RPMI8226 (cell line): ENCODE data around the gene DAB1.

Source experiments
- DNase-seq: peaks from one replicate; pipeline ENCODE4 v3.0.0-alpha.2; 2015

DAB1 gene

DNA sequence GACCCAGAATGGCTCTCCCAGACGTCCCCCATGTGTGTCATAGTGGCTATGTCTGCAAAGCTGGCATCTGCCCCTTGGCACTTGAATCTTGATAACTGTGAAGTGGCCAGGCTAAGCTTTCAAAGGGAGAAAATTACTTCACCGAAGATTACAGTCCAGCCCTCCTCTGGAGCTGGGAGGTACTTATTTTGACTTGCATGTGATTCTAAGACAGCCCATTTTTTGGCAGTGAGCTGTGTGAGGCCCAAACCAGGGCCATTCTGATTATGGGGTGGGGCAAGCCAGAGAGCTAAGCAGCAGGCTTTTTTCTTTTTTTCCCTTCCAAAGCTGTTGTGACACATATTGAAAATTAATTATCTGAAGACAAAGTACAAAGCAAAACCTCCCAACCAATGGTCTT is 415.9 kb downstream of the DAB1 start:
- no peak for DNase-seq

DNA sequence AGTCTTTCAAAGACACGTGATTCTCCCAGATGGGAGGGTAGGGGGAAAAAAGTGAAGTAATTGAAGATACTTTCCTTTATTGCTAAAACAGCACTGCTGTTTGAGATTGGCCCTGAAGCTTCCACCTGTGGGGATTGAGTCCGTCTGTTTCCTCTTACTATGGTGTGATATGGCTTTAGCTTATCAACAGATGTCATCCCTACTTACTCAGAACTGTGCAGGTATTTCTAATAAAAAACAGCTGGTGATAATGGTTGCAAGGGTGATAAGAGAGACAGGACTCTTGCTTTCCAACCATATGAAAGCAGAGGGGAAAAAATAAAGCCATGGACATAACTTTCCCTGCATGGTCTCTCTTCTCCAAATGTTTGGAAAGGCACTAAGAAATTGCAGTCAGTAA is 416.4 kb downstream of the DAB1 start:
- no peak for DNase-seq

DNA sequence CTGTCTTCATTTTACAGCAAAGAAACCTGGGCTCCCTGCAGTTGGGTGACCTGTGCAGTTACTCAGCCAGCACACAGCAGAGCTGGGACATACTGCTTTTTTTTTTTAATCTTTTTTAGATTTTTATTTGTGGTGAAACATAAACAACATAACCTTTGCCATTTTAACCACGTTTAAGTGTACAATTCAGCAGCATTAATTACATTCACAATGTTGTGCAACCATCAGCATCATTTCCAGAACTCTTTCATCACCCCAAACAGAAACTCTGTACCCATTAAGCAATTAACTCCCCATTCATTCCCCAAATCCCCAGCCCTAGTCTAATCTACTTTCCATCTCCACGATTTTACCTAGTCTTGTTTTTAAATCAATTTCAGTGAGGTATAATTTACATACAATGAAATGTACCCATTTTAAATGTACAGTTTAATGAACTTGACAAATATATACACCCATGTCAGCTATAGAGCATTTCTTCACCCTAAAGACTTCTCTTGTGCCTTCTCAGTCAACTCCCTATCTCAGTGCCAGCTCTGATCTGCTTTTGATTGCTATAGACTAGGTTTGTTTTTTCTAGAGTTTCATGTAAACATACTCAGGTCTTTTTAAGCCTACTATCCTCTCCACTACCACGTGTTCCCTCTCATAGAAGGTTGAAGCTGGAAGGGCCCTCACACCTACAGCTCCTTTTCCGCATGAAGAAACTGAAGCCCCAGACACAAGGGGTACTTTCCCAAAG is 420.3 kb downstream of the DAB1 start:
- DNase-seq: no peak

DNA sequence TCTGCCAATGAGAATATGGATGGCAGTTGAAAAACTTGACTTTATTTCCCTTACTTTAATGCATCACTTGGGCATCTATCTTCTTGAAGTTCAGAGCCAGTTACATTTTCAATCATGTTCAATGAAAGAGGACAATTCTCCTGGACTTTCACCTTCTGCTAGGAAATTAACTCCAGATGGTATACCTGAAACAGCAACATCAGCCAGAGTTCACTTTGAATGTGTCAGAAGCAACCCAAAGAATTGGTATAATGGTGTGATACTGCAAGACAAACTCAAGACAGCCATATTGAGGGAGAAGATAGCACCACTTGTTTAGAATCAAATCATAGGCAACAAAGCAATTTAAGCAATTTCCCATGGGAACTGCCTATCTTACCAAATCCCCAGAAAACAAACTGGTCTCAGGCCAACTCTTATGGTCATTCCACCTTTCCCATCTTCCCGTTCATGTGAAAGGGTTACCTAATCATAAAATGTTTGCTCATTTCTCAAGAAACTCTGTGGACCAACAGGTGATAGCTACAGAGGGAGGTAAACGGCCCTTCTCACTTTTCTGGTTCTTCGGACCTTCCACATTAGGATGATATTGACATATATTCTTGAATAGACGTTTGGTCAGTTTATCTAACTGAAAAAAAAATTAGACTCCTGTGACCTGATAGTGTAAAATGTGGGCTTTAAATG is 428.3 kb downstream of the DAB1 start:
- DNase-seq: no peak

DNA sequence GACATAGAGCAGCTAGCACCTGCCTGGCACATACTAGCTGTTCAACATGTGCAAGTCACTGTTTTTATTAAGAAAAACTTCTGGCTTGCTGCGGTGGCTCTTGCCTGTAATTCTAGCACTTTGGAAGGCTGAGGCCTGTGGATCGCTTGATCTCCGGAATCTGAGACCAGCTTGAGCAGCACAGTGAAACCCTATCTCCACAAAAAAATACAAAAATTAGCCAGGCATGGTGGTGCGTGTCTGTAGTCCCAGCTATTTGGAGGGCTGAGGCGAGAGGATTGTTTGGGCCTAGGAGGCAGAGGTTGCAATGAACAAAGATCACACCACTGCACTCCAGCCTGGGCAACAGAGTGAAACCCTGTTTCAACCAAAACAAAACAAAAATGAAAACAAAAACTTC is 430.4 kb downstream of the DAB1 start:
- DNase-seq: no peak

DNA sequence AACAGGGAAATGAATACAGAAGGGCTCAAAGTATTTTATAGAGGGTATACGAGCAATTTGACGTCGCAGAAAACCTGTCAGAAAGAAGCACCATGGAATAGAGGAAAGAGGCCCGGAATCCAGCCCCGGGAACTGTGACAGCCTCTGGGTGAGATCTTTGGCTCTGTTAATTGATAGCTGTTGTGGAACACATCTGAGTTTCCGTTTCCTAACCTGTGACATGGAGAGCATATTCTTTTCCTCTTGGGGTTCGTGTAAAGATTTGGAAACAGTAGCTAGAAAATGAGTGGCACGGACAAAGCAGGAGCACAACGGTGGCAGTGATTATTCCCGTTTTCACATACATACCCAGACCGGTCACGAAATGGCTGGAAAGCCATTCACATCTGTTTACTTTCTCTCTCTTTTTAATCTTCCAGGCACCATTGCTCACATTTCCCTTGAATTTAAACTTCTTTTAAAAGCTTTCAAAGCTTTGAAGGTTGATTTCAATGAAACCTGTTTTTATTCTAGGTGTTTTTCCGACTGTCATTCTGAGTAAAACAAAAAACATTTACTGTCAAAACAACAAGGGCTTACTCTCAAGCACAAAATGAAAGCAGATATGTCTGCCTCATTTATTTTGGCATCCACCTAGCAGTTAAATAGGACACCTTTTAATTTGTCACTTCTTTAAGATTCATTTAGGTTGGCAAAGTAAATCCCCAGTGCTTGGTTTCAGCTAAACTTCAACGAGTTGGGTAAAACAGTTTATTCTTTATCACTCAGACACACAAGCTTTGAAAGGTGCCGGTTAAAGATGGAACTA is 431.3 kb downstream of the DAB1 start:
- no peak for DNase-seq

DNA sequence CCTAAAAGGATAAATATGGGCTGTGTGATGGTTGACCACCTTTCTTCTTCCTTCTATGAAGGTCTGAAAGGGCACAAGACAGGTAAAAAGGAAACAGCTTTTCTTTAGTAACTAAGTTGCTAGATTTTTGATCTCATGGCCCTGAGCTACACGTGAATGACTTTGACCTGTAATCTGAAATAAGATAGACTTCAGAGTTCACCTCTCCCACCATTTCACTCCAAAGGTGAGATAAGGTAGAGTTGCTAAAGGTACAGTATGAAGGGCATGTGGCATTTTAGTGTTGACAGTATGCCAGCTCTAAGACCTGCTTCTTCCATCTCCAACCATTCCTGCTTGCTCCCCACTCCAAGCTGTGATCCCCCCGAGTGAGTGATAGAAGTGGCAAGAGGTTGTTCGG is 432.3 kb downstream of the DAB1 start:
- DNase-seq: no peak

DNA sequence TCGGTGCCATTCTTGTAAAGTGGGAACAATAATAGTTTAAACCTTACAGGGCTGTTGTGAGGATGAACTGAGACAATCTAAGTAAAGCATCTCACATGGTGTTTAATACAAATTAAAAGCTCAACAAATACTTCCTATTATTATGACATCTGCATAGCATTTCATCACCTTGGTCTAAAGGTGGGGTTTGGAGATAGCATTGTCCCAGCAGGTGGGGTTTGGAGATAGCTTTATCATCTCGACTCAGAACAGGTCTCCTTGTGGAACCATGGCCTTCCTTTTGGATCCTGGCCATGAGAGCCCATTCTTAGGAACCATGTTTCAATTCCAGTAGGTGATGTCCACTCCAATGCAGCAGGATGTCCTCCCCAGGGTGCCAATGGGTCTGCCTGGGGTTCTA is 437.5 kb downstream of the DAB1 start:
- DNase-seq: no peak

DNA sequence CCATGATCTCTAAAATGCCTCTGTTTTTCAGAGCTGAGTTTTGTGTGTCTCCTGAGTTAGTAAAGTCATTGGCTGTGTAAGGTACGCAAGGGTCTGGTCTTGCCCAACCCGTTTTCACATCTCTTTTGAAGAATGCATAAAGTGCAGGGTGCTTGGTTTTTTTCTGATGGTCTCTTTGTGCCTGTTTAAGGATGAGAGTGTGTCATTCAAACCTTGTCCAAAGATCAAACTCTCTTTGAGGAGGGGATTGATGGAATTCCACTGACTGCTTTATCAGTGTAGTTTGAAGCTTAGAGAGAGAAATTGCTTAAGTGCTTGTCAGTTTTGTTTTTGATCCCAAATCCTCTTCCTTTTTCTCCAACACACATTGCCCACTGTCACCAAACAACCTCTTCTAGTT is 438.0 kb downstream of the DAB1 start:
- no peak for DNase-seq

DNA sequence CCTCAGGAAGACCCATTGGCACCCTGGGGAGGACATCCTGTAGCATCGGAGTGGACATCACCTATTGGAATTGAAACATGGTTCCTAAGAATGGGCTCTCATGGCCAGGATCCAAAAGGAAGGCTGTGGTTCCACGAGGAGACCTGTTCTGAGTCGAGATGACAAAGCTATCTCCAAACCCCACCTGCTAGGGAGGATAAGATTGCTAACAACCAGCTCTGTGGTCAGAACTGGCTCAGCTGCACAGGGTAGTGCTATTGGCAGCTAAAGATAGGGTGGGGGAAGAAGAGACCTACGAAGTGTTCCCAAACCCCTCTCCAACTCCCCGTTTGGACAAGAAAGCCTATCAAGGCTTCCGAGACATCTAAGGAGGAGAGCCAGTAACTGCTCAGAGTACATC is 440.4 kb downstream of the DAB1 start:
- no peak for DNase-seq

DNA sequence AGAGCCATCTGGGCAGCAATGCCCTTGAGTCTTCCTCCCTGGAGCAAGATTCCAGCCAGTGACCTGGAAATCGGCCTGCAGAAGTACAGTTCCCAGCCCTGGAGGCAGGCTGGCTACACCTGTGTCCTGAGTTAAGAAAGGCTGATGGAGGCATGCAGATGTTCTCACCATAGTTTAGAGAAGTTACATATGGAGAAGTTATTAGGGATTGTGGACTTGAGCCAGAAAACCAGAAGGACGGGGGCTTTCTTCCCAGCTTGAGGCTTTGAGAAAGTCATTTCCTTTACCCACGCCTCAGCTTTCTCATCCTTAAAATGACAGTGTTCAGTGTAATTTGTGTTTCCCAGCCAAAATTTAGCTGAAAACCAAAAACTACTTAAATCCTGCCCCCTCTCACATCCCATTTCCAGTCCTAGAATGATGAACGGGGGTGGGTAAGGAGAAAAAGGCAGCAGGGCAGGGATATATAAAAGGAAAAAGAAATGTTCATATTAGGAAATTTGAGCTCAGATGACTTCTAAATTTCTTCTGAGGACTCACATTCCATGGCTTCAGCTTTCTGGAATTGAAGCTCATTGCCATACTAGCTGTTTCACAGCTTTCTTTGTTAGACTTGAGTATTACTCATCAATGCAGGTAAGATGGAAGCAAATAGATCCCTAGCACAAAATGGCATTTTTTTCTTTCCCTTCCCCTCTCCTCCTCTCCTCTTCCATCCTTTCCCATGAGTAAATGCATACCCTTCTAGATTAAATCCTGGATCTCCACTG is 443.7 kb downstream of the DAB1 start:
- no peak for DNase-seq

DNA sequence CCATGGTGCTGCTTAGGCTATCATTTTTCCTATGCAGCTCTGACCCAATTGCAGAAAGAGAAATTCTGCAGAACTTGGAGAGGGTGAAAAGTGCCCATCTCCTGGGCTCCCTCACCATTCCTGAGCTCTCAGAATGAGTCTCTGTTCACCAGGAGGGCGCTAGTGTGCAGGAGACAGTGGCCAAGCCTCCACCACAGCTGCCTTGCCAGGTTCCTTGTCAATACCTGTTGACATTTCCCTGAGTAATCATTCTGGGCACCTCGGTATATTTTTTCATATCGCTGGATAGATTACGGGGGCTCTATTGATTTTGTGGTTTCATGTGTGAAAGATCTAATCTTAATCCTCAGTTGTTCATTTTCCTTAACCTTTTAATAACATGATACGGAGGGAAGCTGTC is 445.0 kb downstream of the DAB1 start:
- DNase-seq: no peak

DNA sequence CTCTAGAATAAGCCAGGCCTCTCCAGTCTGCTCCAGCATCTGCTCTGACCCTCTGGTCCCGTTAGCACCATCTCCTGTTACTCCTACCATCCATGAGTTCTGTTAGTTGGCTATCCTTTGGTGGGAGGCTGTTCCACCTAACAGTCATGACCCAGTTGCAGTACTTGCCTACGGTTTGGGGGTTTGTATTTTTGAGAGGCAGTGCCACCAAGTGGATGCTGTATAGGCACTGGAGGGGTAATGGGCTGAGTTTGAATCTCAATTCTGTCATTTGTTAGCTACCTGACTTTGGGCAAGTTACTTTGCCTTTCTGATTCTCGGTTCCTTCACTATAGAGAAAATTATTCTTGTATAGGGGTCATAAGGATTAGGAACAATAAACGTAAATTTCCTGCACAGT is 445.9 kb downstream of the DAB1 start:
- no peak for DNase-seq

DNA sequence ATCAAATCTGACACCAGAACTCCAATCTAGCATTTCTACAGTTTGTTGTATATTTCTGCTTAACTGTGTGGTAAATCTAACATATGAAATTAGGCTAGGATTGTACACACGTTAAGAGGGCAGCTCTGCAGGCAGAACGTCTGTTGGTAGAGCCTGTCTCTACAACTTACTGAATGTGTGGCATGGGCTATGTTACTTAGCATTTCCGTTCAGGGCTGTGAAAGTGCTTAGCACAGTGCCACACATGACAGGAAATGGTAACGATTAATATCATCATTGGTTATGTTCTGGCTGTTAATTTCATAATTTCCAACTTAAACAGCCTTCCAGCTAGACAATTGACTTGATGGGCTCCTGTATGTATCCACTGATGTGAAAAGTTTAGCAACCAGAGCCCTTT is 448.4 kb downstream of the DAB1 start:
- DNase-seq: no peak

DNA sequence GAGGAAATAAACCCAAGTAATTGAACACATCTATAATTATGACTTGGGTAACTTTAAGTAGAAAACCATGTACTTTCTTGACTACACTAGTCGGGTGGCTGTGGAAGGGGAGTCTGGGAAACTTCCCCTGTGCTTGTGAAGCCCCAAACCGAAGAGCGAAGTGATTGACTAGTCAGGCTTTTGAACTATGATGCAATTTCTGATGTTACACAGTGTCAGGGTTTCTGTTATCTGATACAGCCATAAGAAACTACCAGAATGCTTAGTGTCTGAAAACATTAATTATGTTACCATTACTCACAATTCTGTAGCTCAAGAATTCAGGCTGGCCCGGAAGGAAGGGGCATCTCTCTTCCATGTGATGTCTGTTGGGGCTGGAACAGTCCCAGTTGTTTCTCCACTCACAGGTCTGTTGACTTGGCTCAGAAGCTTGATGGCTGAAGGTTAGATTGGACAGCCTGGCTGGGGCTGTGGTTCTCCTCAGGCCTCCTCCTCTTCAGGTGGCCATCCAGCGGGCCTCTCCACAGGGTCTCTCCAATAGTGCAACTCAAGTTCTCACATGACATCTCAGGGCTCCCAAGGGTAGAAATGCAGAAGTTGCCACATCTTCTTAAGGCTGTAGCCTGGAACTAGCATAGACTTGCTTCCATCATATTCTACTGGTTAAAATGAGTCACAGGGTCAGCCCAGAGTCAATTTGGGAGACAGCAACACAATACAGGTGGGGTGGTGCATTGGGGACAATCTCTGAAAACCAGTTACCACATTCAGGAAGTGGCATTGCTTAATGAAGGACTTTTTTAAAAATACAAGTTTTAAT is 449.7 kb downstream of the DAB1 start:
- DNase-seq: no peak

DNA sequence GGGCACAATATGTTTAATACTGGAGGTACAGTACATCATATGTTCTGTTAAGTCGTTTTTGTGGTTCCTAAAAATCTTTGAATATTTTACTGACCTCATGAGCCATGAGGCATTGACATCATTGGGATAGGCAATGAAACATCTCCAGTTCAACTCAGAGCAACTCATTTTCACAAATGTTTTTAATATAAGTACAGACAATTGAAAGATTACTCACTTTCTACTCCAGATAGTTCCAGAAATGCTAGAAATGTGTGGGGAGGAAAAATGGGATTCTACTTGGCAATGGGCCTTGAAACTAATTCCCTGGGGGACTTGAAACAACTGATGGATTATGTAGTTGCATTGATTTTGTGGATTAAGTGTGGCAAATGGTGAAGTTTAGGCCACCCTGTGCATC is 450.9 kb downstream of the DAB1 start:
- DNase-seq: no peak

DNA sequence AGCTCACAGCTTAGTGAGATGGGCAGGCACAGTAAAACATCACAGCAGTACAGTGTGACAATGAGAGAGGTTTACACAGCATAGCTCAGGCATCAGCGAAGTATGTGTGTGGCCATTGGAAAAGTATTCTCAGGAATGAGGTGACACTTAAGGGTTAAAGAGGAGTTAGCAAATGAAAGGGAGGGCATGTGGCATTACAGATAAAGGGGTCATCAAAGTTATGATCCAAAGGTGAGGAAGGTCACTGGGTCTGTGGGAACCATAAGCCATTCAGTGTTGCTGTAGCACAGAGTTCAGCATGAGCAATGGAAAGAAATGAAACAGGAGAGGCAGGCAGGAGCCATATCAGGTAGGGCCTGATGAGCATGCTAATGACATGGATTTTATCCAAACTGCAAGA is 453.6 kb downstream of the DAB1 start:
- DNase-seq: no peak

DNA sequence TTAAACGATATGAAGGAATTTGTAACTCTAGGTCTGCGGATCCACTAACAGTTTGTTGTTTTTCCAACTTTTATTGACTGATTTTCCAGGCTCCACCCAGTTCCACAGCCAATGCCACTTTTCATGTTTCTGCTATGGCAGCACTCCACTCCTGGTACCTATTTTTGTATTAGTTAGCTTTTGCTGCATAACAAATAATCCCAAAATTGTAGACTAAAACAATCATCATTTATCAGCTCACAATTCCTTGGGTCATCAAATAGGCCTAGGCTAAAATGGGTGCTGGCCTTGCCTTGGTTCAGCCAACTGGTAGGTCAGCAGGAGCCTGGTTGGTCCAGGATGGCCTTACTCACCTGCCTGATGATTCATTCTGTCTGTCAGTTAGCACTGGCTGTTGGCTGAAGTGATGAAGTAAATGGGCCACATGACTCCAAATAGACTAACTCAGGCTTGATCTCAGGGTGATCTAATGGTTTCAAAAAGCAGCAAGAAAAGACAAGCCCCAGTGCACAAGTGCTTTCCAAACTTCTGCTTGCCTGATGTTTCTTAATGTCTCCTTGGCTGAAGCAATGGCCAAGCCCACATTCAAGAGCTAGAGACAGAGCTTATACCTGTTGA is 454.9 kb downstream of the DAB1 start:
- no peak for DNase-seq

DNA sequence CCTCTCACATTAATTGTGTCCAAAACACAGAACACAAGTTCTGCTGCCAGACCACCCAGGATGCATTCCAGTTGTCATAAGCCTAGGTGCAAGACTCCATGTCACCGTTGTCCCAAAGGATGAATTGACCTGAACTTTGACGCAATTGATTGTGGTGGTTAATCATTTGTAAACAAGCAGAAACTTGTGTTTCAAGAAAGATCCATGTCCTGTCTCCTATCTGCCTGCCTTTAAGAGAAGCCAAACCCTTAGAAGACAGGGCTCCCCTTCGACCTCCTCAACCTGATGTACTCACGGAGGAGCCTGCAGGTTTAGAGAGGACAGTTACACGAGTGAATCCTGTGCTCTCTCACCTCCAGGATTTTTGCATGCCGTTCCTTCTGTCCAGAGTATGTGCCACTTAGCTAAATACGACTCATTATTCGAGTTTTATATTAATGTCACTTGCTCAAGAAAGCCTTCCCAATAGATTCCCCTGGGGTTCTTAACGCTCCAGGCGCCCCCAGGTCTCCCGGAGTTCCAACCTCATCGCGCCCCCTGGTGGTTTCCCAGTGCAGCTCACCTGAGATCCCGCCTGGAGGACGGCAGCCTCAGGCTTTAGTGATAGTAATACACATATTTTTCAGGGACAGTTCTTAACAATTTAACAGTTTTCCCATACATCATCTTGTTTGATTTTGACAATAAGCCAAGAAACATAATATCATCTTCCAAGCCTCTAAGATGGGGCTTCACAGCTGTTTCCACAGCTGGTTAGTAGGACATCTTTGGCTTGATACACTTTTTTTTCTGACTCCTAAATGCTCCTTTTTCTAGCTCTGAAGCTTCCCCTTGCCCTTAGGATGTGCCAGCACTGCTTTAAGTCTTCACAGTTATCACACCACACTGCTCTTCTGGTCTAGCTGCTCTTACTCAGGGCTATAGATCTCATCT is 455.7 kb downstream of the DAB1 start:
- peak; percentile 23 for DNase-seq

DNA sequence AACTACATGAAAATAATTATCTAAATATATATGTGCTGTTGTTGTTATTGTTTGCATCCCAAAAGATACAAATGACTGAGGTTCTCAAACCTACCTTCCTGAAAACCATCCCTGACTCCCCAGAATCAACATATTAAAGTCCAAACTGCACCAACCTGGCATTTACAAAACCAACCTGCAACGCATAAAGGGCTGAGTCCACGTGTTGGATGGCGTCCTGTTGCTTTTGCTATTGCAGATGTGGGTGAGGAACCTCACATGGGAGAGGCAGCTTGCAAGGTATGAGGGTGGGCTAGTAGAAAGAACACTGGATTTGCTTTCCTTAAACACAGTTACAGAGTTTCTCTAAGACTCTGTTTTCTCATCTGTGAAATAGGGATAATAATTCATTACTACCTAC is 456.5 kb downstream of the DAB1 start:
- no peak for DNase-seq

DNA sequence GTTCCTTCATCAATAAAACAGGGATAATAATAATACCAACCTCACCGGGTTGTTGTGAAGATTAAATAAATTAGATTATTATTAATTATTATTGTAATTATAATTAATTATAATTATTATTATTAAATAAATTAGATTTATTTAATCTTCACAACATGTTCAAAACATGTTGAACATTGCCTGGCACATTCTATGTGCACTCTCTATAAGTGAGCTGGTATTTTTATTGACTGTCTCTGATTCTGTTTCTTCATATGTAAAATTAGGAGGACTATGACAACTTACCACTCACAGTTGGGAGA is 457.2 kb downstream of the DAB1 start:
- DNase-seq: no peak
